Osteocyte (in vitro differentiated cells): ENCODE measurements around the gene TNFSF8. TPM values are rescaled to one million over a fixed set of nuclear protein-coding genes. Genes with fewer than 3 reads are reported as not detected.

Experiments used
- DNase-seq: peaks from one replicate; pipeline ENCODE4 v3.0.0; 2021; ENCODE audit warnings: mixed read lengths; ENCODE audit not compliant: unreplicated experiment; ENCODE audit errors: extremely low spot score
- H3K27ac Mint-ChIP-seq: one replicate; pipeline ENCODE4 v1.8.0; 2021; ENCODE audit warnings: mild to moderate bottlenecking, mixed read lengths; ENCODE audit not compliant: unreplicated experiment
- H3K27me3 Mint-ChIP-seq: one replicate; pipeline ENCODE4 v1.8.0; 2021; ENCODE audit warnings: mixed read lengths; ENCODE audit not compliant: unreplicated experiment
- H3K36me3 Mint-ChIP-seq: one replicate; pipeline ENCODE4 v1.8.0; 2021; ENCODE audit warnings: mixed read lengths; ENCODE audit not compliant: unreplicated experiment
- H3K4me1 Mint-ChIP-seq: one replicate; pipeline ENCODE4 v1.8.0; 2021; ENCODE audit warnings: mixed read lengths; ENCODE audit not compliant: unreplicated experiment
- H3K4me3 Mint-ChIP-seq: one replicate; pipeline ENCODE4 v1.8.0; 2021; ENCODE audit warnings: mild to moderate bottlenecking, moderate library complexity, mixed read lengths; ENCODE audit not compliant: unreplicated experiment
- H3K9me3 Mint-ChIP-seq: one replicate; pipeline ENCODE4 v1.8.0; 2021; ENCODE audit warnings: mixed read lengths; ENCODE audit not compliant: unreplicated experiment
- CTCF ChIP-seq: fragments of 200-600 bp; sonication (generic); IDR thresholded peaks from 2 replicates; pipeline ENCODE4 v1.5.0; 2021; ENCODE audit warnings: antibody characterized with exemption, mild to moderate bottlenecking, moderate library complexity
- total RNA-seq: library from RNA; stranded (reverse); gene quantifications from 2 replicates; pipeline ENCODE4 v1.2.1, GENCODE V29; 2021

TNFSF8 gene
- total RNA-seq, 1 donor from 2014 or later, result not detected

- Mint-ChIP-seq H3K4me3 (no peak overlapping the region), H3K36me3 (no peaks in the 10 kb centered on the region), H3K27me3 (no peaks in the 10 kb centered on the region), H3K27ac (no peak overlapping the region), H3K9me3 (no peaks in the 10 kb centered on the region), H3K4me1 (peaks cover 39% of the 10 kb centered on the region)
- no peak for TF ChIP-seq CTCF
- peak; percentile 62 for DNase-seq
Measured at GRCh38 chr9:114902786-114903524, 27.4 kb downstream of the TNFSF8 start.

- Mint-ChIP-seq H3K36me3 (no peaks in the 10 kb centered on the region), H3K27ac (peak overlapping the region; percentile 75), H3K27me3 (no peaks in the 10 kb centered on the region), H3K4me1 (peaks cover 29% of the 10 kb centered on the region), H3K4me3 (no peak overlapping the region), H3K9me3 (no peaks in the 10 kb centered on the region)
- DNase-seq, result no peak
- TF ChIP-seq CTCF, result no peak
Measured at GRCh38 chr9:114900942-114901802, 29.2 kb downstream of the TNFSF8 start.

- H3K27ac Mint-ChIP-seq, result no peak overlapping the region
- no peaks in the 10 kb centered on the region for H3K27me3 Mint-ChIP-seq
- no peaks in the 10 kb centered on the region for H3K36me3 Mint-ChIP-seq
- no peak for TF ChIP-seq CTCF
- DNase-seq, result no peak
- no peak overlapping the region for H3K4me3 Mint-ChIP-seq
- H3K9me3 Mint-ChIP-seq, result no peaks in the 10 kb centered on the region
- H3K4me1 Mint-ChIP-seq, result peaks cover 39% of the 10 kb centered on the region
Measured at GRCh38 chr9:114899995-114900394, 30.4 kb downstream of the TNFSF8 start.

- H3K4me3 Mint-ChIP-seq, result no peak overlapping the region
- no peak overlapping the region for H3K27ac Mint-ChIP-seq
- H3K9me3 Mint-ChIP-seq, result no peaks in the 10 kb centered on the region
- no peaks in the 10 kb centered on the region for H3K27me3 Mint-ChIP-seq
- DNase-seq, result peak; percentile 44
- peaks cover 44% of the 10 kb centered on the region for H3K4me1 Mint-ChIP-seq
- H3K36me3 Mint-ChIP-seq, result no peaks in the 10 kb centered on the region
- no peak for TF ChIP-seq CTCF
Measured at GRCh38 chr9:114899461-114899860, 30.9 kb downstream of the TNFSF8 start.

- Mint-ChIP-seq H3K27me3 (no peaks in the 10 kb centered on the region), H3K4me3 (no peak overlapping the region), H3K4me1 (peaks cover 51% of the 10 kb centered on the region), H3K27ac (no peak overlapping the region), H3K36me3 (no peaks in the 10 kb centered on the region), H3K9me3 (no peaks in the 10 kb centered on the region)
- TF ChIP-seq CTCF, result no peak
- no peak for DNase-seq
Measured at GRCh38 chr9:114898741-114899140, 31.6 kb downstream of the TNFSF8 start.
